Upper lobe of right lung (tissue), 1 donor: ENCODE data around the gene HSP90B1. TPM values are rescaled to one million over a fixed set of nuclear protein-coding genes. Genes with fewer than 3 reads are reported as not detected.

ENCODE experiments used
- ATAC-seq: fragments of 200-7000 bp; cut with Tn5 transposase; one replicate; pipeline ENCODE4 v1.9.1; 2020; ENCODE audit warnings: mild to moderate bottlenecking, moderate library complexity
- DNase-seq: peaks from one replicate; pipeline ENCODE4 v3.0.0-alpha.2; 2020
- H3K27ac ChIP-seq: fragments of 200-600 bp; one replicate; pipeline ENCODE4 v1.8.0; 2022
- H3K27me3 ChIP-seq: fragments of 200-600 bp; one replicate; pipeline ENCODE4 v1.8.0; 2022; ENCODE audit warnings: mild to moderate bottlenecking
- H3K36me3 ChIP-seq: fragments of 200-600 bp; one replicate; pipeline ENCODE4 v1.8.0; 2022
- H3K4me1 ChIP-seq: fragments of 200-600 bp; one replicate; pipeline ENCODE4 v1.8.0; 2022
- H3K4me3 ChIP-seq: fragments of 200-600 bp; one replicate; pipeline ENCODE4 v1.8.0; 2022; ENCODE audit warnings: mild to moderate bottlenecking
- H3K9me3 ChIP-seq: fragments of 200-600 bp; one replicate; pipeline ENCODE4 v1.8.0; 2022
- intact Hi-C: fragments of 100-400 bp; cut with DNase I; formaldehyde crosslinking; loops from one replicate; pipeline ENCODE4 v1.11.0; 2022
- total RNA-seq: library from RNA; stranded (reverse); fragmentation: NEBNext Ultra II Directional; extraction: Animal tissue kit (Norgen Biotek cat#: 25700); gene quantifications from one replicate; pipeline ENCODE4 v1.2.1, GENCODE V29; 2021
- TF ChIP-seq, protein P1 (sequence below): fragments of 200-600 bp; IDR thresholded peaks from one replicate; pipeline ENCODE4 v1.8.0; 2022; ENCODE audit warnings: antibody characterized with exemption
- donor health status: DM: no; HTN: yes; CAD: no; lungs with severe emphysema.

The HSP90B1 gene
- total RNA-seq, 1 donor from 2014 or later, result 676 TPM

DNA sequence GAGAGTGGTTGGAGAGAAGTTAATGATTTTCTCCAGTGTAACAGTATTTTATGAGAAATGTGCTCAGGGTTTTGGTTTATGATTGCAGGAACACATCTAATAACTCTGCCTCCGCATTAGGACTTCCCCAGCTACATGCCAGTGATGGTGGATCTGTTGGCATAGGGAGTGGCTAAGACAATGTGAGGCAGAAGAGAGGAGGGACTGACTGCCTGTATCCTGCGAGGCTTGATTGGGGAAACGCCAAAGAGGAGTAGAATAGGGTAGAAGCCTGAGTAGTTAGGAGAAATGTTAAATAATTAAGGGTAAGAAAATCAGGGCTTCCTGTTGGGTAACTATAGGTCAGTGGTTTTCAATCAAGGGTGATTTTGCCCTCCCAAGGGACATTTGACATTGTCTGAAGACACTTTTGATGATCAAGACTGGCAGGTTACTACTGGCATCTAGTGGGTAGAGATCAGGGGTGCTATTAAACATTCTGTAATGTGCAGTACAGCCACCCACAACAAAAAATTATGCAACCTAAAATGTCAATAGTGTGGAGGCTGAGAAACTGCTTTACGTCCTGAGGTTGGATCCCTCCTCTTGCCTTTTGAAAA is 48.3 kb downstream of the HSP90B1 start:
- no peak for DNase-seq
- peaks cover 67% of the 10 kb centered on the region for H3K36me3 ChIP-seq
- TF ChIP-seq, protein P1, sequence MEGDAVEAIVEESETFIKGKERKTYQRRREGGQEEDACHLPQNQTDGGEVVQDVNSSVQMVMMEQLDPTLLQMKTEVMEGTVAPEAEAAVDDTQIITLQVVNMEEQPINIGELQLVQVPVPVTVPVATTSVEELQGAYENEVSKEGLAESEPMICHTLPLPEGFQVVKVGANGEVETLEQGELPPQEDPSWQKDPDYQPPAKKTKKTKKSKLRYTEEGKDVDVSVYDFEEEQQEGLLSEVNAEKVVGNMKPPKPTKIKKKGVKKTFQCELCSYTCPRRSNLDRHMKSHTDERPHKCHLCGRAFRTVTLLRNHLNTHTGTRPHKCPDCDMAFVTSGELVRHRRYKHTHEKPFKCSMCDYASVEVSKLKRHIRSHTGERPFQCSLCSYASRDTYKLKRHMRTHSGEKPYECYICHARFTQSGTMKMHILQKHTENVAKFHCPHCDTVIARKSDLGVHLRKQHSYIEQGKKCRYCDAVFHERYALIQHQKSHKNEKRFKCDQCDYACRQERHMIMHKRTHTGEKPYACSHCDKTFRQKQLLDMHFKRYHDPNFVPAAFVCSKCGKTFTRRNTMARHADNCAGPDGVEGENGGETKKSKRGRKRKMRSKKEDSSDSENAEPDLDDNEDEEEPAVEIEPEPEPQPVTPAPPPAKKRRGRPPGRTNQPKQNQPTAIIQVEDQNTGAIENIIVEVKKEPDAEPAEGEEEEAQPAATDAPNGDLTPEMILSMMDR, result no peak
- intact Hi-C loops, result no loop called here
- H3K4me3 ChIP-seq, result no peak overlapping the region
- peaks cover under 1% of the 10 kb centered on the region for H3K4me1 ChIP-seq
- ATAC-seq, result no peak
- H3K9me3 ChIP-seq, result no peaks in the 10 kb centered on the region
- H3K27me3 ChIP-seq, result no peaks in the 10 kb centered on the region
- H3K27ac ChIP-seq, result no peak overlapping the region

DNA sequence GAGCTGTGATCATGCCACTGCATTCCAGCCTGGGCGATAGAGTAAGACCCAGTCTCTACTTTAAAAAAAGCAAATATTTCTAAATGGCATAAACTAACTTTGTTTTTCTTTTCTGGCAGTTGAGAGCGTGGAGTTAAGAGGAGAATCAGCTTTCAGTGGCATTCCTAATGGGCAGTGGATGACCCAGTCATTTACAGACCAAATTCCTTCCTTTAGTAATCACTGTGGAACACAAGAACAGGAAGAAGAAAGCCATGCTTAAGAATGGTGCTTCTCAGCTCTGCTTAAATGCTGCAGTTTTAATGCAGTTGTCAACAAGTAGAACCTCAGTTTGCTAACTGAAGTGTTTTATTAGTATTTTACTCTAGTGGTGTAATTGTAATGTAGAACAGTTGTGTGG is 56.6 kb downstream of the HSP90B1 start:
- Histone ChIP-seq H3K36me3 (peaks cover 80% of the 10 kb centered on the region), H3K27ac (no peak overlapping the region), H3K9me3 (no peaks in the 10 kb centered on the region), H3K4me1 (no peaks in the 10 kb centered on the region), H3K4me3 (no peak overlapping the region), H3K27me3 (no peaks in the 10 kb centered on the region)
- DNase-seq, result no peak
- no peak for ATAC-seq
- intact Hi-C loops, result no loop called here
- TF ChIP-seq, protein P1, result no peak

DNA sequence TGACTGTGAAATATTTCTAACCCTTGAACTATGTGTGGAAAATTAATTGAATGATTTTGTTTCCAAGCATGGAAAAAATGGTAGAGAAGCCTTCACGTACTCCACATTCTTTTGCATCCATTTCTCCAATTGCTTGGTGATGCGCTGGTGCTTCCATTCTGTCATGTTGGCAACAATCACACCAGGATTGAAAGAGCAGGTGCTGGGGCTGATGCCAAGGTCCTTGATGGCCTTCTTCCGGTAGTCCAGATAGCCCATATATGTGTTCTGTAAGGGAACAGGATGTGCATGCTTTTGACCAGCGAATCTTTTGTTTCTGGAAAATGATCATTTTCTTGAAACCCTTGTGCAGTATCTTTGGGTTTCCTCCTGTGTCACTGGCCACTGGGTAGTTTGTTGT is 64.0 kb downstream of the HSP90B1 start:
- Histone ChIP-seq H3K4me3 (no peak overlapping the region), H3K27ac (no peak overlapping the region), H3K36me3 (peaks cover 13% of the 10 kb centered on the region), H3K9me3 (no peaks in the 10 kb centered on the region), H3K27me3 (no peaks in the 10 kb centered on the region), H3K4me1 (no peaks in the 10 kb centered on the region)
- no peak for ATAC-seq
- TF ChIP-seq, protein P1, result no peak
- DNase-seq, result no peak
- intact Hi-C loops, result no loop called here

DNA sequence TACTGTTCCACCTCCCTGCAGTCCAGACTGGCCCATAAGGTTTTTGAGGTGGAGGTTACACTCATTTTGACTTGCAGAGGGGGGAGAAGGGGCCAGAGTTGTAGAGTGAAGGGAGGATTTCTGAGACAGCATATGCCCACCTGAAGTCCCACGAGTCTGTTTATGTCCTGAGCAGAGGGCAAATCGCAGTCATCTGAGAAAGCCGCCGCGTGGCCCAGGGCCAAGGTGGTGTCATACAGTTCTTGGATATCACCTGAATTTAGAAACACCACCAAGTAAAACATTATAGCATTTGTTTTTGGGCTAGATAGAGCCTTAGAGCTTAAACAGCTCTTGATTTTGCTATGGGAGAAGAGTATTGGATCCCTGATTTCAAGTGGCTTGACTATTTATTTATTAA is 66.4 kb downstream of the HSP90B1 start:
- DNase-seq (no peak), ATAC-seq (no peak)
- intact Hi-C loops, result no loop called here
- no peak overlapping the region for H3K27ac ChIP-seq
- H3K9me3 ChIP-seq, result no peaks in the 10 kb centered on the region
- peaks cover 5% of the 10 kb centered on the region for H3K27me3 ChIP-seq
- H3K36me3 ChIP-seq, result no peaks in the 10 kb centered on the region
- H3K4me3 ChIP-seq, result no peak overlapping the region
- TF ChIP-seq, protein P1, result no peak
- no peaks in the 10 kb centered on the region for H3K4me1 ChIP-seq

DNA sequence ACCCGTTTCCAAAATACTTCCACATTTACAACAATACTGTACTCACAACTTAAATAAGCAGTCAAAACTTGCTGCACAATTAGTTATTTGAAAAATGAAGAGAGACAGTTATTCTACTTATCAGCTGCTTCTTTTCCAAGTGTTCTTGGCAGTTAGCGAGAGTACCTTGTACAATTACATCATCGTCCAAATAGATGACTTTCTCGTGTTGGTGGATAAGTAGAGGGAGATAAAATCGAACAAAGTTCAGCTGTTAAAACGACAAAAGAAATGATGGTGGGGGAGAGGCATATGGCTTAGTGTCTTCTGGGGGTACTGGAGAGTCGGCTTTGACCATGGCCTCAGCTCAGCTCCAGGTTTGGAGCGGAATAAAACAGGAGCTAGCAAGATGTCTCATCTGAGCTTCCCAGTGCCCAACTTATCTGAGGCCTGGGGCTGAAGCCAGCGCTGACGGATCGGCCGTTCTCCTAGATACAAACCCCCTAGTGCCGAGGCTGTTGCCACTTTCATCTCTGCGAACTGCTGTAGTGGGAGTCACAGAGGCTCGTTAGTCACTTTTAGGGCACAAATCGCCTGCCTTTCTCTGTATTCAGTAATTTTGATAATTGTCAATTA is 67.2 kb downstream of the HSP90B1 start:
- no peaks in the 10 kb centered on the region for H3K4me1 ChIP-seq
- no peak overlapping the region for H3K4me3 ChIP-seq
- H3K9me3 ChIP-seq, result no peaks in the 10 kb centered on the region
- H3K27ac ChIP-seq, result no peak overlapping the region
- ATAC-seq, result no peak
- TF ChIP-seq, protein P1, result no peak
- H3K36me3 ChIP-seq, result no peaks in the 10 kb centered on the region
- intact Hi-C loops, result no loop called here
- H3K27me3 ChIP-seq, result peaks cover 5% of the 10 kb centered on the region
- no peak for DNase-seq

Other genes with a start within 250 kb of the HSP90B1 start
- 6.5 TPM for gene NT5DC3, start 89.2 kb upstream of the HSP90B1 start, total RNA-seq
- gene TDG, start 35.5 kb downstream of the HSP90B1 start, total RNA-seq, result 18.1 TPM
- 9.1 TPM for gene GLT8D2, start 119.8 kb downstream of the HSP90B1 start, total RNA-seq
- 19.4 TPM for gene HCFC2, start 134.1 kb downstream of the HSP90B1 start, total RNA-seq
- 37.7 TPM for gene NFYB, start 207.8 kb downstream of the HSP90B1 start, total RNA-seq